HG03196 (cell line): ENCODE data around the gene TOR1A.
A peak's percentile ranks its signal among the peaks of the same experiment; 100 is the strongest.
"Not testable (repeated sequence)": the region's sequence is repeated elsewhere in the genome, so short reads cannot be mapped to it uniquely, and the experiment has no call there.

Experiments
- ATAC-seq: cut with Tn5 transposase; IDR thresholded peaks from one replicate; pipeline ENCODE4 v1.9.1; 2021; ENCODE audit not compliant: unreplicated experiment

TOR1A gene

GRCh38 chr9:129822898-129823541 lies 916 bp downstream of the TOR1A start:
- ATAC-seq: no peak

DNA sequence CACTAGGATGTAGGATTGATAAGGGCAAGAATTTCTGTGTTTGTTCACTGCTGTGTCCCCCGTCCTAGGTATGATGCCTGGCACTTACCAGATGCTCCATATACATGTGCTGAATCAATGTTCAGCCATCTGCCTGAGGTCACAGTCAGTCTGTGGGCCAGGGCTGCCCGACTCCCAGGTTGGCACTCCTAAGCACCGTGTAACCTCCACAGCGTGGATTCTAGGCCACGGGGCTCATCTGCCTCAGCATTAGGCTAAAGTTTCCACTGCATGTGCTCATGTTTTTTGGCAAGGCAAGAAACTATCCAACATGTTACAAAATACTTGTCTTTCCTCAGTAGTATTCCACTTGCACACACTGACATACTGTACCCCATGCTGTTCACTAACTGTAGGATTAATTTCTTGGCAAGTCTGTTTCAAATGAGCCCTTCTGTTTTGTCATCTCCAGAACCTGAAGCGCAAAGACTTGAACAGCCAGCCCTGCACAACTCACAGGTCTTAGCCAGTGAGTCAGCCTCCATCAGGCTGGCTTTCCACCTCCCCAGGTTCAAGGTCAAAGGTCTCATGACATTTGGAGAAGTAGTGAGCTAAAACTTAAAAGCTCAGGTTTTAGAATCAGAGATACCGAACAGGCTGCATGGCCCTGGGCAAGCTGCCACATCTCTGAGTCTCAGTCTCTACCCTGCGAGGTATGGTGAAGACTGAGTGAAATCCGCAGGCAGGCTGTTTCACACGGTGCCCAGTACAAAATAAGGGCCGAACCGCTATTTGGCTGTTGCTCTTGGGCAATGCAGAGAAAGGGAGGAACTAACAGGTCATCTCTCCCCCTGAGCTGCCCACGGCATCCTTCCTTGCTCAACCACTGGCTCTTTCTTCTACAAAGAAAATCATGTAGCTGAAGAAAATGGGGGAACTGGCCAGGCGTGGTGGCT lies 7.2 kb downstream of the TOR1A start:
- ATAC-seq: no peak

DNA sequence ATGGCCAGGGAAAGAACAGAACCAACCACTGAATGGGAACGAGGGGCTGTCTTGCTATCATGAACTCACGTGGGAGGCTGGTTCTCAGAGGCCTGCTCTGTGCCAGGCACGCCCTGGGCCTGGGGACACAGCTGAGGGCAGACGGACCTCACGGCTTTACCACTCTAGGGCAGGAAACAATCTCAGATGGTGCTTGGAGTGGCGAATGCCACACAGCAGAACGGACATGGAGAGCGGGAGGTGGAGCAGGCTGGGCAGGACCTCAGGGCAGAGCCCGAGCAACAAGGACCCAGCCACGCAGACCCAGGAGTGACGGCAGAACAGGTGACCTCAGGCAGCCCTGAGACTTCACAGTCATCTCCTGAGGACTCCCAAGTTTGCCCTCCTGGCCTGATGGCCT lies 8.7 kb downstream of the TOR1A start:
- ATAC-seq: no peak

GRCh38 chr9:129814432-129815223 lies 9.3 kb downstream of the TOR1A start:
- ATAC-seq: no peak

DNA sequence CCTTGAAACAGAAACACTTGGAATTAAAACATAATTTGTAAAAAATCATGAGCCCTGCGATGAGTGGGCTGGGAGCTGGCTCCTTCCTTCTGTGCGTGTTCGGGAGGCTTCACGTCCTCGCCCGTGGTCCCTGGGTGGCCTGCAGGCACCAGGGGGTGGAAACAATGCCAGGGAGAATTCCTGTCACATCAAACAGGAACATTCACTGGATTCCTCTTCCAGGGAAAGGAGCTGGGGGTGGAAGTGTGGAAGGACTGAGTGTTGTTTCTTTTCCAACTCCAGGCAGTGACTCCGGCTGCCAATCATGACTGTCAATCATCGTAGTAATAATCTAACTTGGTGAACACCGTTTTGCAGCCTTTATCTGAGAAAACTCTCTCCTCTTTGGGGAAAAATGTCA lies 10.3 kb downstream of the TOR1A start:
- ATAC-seq: no peak

DNA sequence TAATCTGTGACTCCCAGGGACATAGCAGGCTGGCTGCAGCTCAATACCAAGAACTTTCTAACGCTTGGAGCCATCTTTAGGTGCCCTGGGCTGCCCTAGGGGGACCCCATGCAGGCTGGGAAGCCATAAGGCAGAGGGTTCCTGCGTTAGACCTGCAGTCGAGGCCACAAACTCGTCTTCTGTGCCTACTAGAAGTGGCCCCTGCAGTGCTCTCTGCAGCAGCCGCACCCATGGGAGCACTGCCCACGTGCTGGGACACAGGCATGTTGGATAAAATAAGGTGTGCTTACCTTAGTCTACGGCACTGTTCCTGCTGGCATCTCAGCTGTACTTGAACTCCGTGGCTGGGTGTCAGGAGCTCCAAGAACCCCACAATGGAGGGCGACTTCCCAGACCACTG lies 11.6 kb downstream of the TOR1A start:
- ATAC-seq: no peak

GRCh38 chr9:129811967-129812363 lies 12.0 kb downstream of the TOR1A start:
- no peak for ATAC-seq

DNA sequence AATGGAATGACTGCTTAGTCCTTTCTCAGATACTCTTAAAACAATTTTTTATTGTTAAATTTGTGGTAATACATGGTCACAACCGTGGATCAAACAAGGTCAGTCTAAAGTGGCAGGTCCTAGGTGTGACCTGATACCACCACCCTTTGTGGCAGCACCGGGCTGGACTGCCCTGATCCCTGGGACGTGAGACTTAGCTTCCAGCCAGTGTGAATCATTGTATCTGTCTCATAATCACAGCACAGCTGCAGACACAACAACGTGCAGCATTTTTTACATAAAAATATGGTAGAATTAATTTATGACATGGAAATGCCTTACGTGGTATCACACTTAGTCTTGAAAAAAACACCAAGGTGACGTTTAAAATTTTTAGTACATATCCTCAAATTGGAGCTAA lies 13.1 kb downstream of the TOR1A start:
- no peak for ATAC-seq

GRCh38 chr9:129810116-129810515 lies 13.8 kb downstream of the TOR1A start:
- ATAC-seq: no peak

DNA sequence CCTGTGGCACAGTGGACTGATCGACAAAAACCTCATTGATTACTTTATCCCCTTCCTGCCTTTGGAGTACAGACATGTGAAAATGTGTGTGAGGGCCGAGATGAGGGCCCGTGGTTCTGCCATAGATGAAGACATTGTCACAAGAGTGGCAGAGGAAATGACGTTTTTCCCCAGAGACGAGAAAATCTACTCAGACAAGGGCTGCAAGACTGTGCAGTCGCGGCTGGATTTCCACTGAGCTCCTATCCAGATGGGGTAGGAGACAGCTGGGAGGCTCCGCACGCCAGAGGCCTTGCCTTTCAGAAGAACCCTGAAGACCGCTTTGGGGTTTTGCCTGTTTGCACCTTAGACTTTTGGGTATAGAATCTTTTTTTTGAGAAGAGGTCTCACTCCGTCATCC lies 14.6 kb downstream of the TOR1A start:
- no peak for ATAC-seq

- ATAC-seq: no peak
Observed at GRCh38 chr9:129806061-129806460, 17.9 kb downstream of the TOR1A start.

DNA sequence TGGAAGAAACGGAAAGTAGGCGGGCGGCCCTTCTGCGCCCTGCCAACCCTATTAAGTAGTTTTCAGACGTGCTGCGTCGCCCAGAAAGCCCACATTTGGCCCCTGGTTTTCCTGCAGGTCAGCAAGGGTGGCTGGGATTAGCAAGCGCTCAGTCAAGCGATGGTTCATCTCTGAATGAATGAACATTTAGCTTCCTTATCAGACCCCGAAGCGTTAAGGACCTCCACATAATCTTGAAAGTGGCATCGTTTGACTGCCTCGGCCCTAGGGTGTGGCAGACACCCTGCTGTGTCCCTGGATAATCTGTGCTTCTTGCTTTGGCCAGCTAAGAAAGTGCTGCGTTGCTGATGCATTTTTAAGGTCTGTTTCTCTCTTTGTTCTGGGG lies 20.3 kb downstream of the TOR1A start:
- no peak for ATAC-seq

- peak; percentile 77 for ATAC-seq
Observed at GRCh38 chr9:129802833-129803675, 20.9 kb downstream of the TOR1A start, which contains the start of gene TOR1B. Gene TOR1B (plus strand): TSS chr9:129803184. CDS start chr9:129803213, 29 bp downstream.

DNA sequence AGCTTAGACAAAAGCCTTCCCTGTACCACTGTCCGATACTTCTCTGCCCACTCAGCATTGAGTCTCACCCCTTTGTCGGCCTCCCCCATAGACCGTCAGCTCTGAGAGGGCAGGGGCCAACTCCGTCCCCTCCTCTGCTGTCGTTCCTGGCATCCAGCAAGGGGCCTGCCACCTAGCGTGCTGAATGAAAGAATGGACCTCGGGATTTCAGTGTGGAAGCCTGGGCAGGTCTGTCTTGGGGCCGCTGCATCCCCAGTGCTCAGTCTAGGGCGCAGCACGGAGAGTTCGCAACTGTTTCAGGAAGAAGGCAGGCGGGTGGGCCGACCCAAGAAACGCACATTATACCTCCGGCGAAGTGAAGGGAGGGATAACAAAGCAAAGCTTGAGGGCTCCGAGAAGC lies 22.4 kb downstream of the TOR1A start:
- no peak for ATAC-seq

- no peak for ATAC-seq
Observed at GRCh38 chr9:129798973-129799372, 25.0 kb downstream of the TOR1A start.

DNA sequence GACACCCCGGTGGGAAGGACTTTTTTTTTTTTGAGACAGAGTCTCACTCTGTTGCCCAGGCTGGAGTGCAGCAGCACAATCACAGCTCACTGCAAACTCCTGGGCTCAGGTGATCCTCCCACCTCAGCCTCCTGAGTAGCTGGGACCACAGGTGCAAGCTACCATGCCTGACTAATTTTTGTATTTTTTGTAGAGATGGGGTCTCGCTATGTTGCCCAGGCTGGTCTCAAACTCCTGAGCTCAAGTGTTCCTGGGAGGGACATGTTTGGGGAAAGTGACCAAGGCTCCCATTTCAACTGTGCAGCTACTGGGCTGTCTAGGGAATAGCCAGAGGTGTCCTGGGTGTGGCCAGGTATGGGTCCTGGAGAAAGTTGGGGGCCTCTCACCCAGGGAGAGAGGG lies 27.9 kb downstream of the TOR1A start:
- ATAC-seq: not testable (repeated sequence)

GRCh38 chr9:129794549-129794948 lies 29.4 kb downstream of the TOR1A start:
- no peak for ATAC-seq

GRCh38 chr9:129786481-129786880 lies 37.5 kb downstream of the TOR1A start:
- no peak for ATAC-seq

- ATAC-seq: no peak
Observed at GRCh38 chr9:129785866-129786265, 38.1 kb downstream of the TOR1A start.

GRCh38 chr9:129784970-129785369 lies 39.0 kb downstream of the TOR1A start:
- not testable (repeated sequence) for ATAC-seq
